ELR (cell line): ENCODE measurements around the gene MAL.

Source experiments
- DNase-seq: peaks from one replicate; pipeline ENCODE4 v3.0.0-alpha.2; 2015; ENCODE audit warnings: low read depth

Gene MAL

GRCh38 chr2:95025406-95026319, at the start of gene MAL:
Gene MAL (plus strand): TSS chr2:95025708. CDS start chr2:95025793, 85 bp downstream.
- DNase-seq, result no peak

DNA sequence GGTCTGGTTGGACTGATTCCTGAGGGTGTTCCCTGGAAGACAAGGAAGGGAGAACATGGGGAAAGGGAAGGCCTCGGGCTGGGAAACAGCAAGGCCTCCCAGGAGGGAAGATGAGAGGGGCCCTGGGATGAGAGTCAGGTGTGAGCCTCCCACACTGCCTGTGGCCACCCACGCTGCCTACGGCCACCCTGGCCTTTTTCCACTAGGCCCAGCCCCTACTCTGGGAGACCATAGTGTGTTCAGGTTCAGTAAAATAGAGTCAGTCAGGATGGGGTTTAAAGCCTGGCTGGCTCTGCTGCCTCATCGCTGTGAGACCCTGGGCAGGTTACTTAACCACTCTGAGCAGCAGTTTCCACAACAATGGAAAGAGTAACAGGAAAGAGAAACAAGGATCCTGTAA, 47.7 kb upstream of the MAL start:
- DNase-seq, result no peak

DNA sequence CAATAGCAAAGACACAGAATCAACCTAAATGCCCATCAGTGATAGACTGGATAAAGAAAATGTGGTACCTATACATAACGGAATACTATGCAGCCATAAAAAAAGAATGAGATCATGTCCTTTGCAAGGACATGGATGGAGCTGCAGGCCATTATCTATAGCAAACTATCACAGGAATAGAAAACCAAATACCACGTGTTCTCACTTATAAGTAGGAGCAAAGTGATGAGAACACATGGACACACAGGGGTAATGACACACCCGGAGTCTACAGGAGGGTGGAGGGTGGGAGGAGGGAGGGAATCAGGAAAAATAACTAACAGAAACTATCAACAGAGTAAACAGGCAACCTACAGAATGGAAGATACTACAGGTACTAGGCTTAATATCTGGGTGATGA, 46.6 kb upstream of the MAL start:
- no peak for DNase-seq

DNA sequence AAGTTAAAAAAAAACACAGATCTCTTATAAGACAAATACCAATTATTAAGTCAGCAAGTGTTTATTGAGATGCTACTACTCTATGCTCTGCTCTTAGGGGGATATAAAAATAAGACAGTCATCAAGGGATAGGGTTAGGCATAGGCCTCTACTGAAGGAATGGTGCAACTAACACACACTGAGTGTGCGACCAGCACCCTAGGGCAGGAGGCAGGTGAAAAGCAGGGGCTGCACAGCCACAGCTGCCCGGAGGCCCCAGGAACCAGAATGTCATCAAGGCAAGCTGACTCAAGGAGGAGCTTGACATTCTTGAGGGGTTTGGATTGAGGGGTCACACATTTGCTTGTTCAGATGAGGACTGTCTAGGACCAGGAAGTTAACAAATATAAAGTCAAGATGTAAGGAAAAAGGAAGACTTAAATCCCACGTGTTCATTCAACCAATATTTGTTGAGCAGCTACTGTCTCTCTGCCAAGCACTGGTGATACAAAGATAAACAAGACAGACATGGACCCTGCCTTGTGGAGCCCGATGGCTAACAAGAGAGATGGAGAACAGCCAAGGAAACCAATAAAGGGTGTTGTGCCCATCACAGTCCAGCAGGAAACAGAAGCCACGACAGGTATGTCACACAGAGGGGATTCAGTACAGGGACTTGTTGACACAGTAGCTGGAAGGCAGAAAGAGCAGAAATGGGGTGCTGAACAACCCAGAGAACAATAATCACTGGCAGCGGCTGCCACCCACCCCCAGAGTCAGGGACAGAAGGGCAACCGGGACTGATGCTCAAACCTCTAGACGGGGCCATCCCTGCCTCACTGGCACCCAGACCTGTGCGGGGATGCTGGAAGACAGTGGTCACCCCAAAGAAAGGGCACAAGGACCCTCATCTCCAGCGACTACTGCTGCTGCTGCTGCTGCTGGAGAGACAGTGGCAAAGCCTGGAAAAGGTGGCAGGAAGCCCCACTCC, 45.8 kb upstream of the MAL start:
- DNase-seq, result no peak

DNA sequence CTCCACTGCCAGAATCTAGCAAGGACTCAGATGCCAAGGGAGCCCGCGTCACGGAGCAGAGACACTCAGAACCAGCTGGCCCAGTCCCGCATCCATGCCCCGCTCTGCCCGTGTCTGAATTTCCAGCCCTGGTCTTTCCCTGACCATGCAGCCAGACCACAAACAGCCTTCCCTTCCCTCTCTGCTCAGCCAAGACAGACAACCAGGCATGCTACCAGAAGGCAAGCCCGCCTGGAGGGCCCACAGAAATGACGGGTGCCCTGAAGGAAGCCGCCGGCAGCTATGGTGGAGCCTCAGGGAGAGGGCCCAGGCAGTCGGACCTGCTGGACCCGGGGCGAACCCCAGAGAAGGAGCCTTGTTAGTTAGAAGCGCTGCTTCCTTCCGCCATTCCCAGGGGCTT, 45.1 kb upstream of the MAL start:
- DNase-seq, result no peak

- DNase-seq, result no peak
Observed at GRCh38 chr2:94982156-94982555, 43.4 kb upstream of the MAL start.

GRCh38 chr2:94982675-94983074, 42.8 kb upstream of the MAL start:
- peak; percentile 69 for DNase-seq

DNA sequence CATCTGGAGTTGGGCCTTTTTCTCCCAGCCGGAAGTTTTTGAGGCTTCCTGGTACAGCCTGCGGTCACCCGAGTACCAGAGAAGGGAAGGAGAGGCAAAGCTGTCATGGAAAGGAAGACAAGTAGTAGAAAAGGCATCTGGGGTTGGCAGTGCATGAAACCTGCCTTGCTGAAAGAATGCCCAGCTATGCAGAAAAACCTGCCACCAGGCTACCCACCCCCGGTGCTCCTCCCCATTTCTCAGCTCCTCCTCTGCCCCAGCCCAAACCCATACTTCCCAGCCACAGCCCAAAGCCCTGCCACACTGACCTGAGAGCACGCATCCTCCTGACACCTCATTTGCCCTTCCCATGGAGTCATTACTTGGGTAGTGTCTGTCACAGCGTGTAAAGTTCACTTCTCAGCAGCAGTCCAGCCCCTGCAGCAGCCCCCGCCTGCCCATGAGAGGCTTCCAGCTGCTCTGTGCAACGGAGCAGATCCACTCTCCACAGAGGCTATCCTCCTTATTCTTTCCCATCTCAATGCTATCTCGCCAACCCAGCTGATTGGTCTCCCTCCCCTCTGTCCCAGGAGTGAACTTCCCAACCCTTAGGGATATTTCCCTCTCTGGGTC, 40.4 kb upstream of the MAL start:
- DNase-seq, result no peak

DNA sequence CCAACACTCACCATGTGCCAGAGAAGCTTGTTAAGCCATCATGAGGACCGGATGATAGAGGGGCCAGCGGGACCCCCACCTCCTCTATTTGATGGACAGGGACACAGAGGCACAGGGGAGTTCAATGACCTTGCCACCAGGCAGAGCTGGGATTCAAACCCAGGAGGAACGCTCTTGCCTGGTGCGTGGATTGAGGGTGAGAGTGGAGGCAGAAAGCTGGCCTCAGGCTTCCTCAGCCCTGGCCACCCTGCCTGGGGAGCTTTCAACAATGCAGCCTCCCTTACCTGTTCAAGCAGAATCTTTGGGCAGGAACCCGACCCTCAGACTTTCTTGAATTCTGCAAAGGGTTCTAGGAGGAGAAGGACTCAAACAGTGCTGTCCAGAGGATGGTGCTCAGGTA, 39.9 kb upstream of the MAL start:
- no peak for DNase-seq

GRCh38 chr2:94986392-94986963, 39.0 kb upstream of the MAL start:
- peak; percentile 75 for DNase-seq

GRCh38 chr2:94987074-94988020, 38.2 kb upstream of the MAL start:
- DNase-seq, result no peak

GRCh38 chr2:94990956-94991355, 34.6 kb upstream of the MAL start:
- DNase-seq, result no peak

DNA sequence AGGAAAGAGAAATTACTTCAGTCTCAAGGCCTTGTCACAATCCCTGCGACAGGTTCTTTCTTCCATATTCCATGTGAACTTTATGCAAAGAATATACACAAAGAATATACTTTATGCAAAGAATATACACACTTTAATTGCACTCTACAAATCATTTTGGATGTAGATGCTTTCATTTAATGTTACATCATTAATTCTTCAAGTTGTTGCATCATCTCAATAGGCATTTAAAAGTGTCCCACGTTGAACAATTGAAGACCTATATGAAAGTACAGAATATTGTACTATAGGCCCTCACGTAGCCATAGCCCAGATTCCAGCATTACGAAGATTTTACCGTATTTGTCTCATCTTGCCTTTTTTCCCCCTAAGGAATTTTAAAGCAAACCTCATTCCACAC, 33.1 kb upstream of the MAL start:
- DNase-seq, result no peak

GRCh38 chr2:94993176-94994062, 32.1 kb upstream of the MAL start:
- DNase-seq, result no peak

DNA sequence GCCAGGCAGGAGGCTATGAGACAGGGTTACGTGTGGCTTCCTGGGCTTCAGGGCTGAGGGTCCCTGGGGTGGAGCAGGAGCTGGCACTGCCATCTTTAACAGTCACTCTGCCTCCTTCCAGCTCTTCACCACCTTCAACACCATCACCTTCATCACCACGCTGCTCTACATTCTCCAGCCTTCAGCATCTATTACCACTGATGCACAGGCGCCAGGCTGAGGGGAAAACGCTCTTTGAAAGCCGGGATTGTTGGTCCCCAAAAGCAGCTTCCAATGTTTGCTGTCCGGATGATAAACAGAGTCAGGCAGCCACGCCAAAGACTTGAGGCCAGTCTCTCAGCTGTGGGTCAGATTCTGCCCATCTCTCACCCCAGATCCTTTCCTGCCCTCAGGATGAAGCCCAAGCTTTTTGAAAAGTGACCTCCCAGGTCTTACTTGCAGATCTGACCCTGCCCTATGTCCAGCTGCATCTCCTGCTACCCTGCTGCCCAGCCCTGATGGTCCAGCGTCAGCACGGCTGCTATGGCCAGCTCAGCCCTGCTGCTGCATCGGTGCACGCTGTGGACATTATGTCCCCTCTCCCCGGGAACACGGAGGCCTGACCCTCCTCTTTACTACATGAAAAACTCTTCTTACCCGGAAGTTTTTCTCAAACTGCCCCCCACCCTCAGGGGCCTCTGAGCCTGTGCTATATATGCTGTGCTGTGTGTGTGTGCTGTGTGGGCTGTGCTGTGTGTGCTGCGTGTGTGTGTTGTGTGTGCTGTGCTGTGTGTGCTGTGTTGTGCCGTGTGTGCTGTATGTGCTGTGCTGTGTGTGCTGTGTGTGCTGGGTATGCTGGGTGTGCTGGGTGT, 31.2 kb upstream of the MAL start:
- no peak for DNase-seq

DNA sequence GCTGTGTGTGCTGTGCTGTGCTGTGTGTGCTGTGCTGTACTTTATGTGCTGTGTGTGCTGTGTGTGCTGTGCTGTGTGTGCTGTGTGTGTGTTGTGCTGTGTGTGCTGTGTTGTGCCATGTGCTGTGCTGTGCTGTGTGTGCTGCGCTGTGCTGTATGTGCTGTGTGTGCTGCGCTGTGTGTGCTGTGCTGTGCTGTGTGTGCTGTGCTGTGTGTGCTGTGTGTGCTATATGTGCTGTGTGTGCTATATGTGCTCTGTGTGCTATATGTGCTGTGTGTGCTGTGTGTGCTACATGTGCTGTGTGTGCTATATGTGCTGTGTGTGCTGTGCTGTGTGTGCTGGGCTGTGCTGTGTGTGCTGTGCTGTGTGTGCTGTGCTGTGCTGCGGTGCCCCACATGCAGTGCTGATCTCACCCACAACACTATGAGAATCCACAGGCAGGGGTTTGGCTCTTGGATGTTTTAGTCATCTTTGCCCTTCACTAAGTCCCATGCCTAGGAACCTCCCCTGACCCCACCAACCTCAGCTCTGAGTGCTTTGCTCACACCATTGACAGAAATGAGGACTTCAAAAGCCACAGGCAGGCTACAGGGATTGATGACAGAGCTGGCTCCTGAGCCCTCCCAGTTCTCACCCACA, 30.5 kb upstream of the MAL start:
- no peak for DNase-seq

GRCh38 chr2:94995553-94996304, 29.8 kb upstream of the MAL start:
- DNase-seq, result no peak
